B cell (primary cell): ENCODE data around the gene TADA2A.

Experiments
- EZH2 ChIP-seq: IDR thresholded peaks from 2 replicates; pipeline ENCODE4 v1.6.1; 2012; ENCODE audit warnings: borderline replicate concordance, low read depth, mild to moderate bottlenecking, moderate library complexity, low read length; ENCODE audit not compliant: insufficient read depth, poor library complexity, severe bottlenecking
- TF ChIP-seq, protein P1 (sequence below): fragments of 200-600 bp; IDR thresholded peaks from one replicate; pipeline ENCODE4 v1.8.0; 2022; ENCODE audit warnings: antibody characterized with exemption, mild to moderate bottlenecking

DNA sequence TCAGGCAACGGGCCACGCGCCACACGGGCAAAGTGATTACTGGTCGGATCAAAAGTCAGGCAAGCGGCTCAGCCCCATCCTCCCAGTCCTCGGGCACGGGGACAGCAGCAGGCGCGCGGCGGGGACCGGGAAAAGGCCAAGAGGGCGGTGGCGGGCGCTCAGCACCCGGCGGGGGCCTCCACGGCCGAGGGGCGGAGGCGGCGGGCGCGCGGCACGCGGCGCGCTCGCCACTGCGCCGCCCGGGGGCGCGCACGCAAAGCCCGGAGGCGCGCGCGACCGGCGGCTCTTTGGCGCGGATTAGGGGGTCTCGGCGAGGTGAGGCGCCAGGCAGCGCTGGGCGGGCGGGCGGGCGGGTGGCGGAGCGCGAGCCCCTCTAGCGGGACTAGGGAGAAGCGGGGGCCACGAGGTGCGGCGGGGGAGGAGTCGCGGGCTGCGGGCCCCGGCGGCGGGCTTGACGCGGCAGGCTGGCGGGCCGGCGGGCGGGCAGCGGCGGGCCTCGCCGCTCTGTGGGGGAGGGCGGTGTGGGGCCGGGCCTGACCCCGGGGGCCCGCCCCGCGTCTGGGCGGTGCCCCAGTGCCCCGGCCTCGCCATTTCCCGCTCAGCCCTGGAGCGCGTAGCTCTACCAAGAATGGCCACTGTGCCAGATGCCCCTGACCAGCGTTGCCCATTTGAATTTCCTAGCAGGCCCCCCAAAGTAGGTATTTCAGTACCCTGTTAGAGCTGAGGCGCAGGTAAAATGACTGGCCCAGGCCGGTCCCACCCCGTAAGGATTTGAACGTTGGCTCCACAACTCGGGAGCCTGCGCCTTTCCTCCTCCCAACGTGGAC lies at the start of gene TADA2A, which contains the start of gene ACACA:
- TF ChIP-seq, protein P1, sequence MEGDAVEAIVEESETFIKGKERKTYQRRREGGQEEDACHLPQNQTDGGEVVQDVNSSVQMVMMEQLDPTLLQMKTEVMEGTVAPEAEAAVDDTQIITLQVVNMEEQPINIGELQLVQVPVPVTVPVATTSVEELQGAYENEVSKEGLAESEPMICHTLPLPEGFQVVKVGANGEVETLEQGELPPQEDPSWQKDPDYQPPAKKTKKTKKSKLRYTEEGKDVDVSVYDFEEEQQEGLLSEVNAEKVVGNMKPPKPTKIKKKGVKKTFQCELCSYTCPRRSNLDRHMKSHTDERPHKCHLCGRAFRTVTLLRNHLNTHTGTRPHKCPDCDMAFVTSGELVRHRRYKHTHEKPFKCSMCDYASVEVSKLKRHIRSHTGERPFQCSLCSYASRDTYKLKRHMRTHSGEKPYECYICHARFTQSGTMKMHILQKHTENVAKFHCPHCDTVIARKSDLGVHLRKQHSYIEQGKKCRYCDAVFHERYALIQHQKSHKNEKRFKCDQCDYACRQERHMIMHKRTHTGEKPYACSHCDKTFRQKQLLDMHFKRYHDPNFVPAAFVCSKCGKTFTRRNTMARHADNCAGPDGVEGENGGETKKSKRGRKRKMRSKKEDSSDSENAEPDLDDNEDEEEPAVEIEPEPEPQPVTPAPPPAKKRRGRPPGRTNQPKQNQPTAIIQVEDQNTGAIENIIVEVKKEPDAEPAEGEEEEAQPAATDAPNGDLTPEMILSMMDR: no peak
- TF ChIP-seq EZH2: no peak
